ENCODE data around the gene GP5. TPM values are rescaled to one million over a fixed set of nuclear protein-coding genes. Genes with fewer than 3 reads are reported as not detected.
A peak's percentile ranks its signal among the peaks of the same experiment; 100 is the strongest.

Gene GP5
- total and polyA plus RNA-seq, 9 of the 15 experiments (the other 6 are each of a cell fraction or from before 2014, with no cell fraction given) = 0.03 to 0.04 (median 0.04) TPM; not detected in 6

DNA sequence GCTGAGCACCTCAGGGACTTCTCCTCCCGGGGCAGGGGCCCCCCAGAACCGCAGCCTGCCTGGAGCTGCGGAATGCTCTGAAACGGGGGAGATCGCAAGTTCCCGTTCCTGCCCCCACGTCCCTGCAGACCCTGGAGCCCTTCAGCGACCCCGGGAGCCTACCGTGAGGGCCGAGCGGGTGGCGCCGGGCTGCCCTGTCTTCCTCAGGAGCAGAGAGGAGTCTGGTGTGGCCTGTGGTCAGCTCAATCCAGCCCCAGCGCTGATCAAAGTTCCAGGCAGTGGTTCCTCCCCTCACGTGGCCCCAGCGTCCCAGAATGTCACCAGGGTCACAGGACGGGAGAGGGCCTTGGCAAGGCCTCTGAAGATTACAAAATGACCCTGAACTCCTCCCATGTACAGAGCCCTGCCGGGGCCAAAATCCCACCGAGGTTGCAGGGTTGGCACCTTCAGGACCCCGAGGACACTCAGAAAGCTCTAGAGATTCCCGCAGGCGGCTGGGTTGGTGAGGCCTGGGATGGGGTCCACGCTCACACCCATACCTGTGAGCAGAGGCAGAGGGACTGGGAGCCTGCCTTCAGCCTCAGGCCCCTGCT lies 47.9 kb downstream of the GP5 start, which contains the start of gene CPN2:
Gene CPN2, minus strand, starts transcription at position 249 of the 593 bp plus-strand sequence. CDS start 8,626 bp downstream, outside the sequence.
- CTCF ChIA-PET (ENCODE audit: low intra/inter-chr PET ratio) = no interaction called here
- in situ Hi-C loops (cut with MboI) (no loop called here), intact Hi-C loops (cut with micrococcal nuclease) (no loop called here)
- DNase-seq (ENCODE audit: extremely low read depth in 1 of 4, low spot score in 3 of 4) = no peak
- Histone ChIP-seq H3K4me3 (no peak within 1 kb of the TSS), H3K27me3 (ENCODE audit: control insufficient read depth in 2 of 2, insufficient read depth in 2 of 2, low read length in 2 of 2) (peaks cover 5 to 15% of the 10 kb centered on the region in 2 experiments; a peak in 4 of 5 replicates), H3K9me3 (replicated peaks; ENCODE audit: control insufficient read depth, insufficient read depth, low read depth, low read length) (no peaks in the 10 kb centered on the region), H3K9ac (ENCODE audit: insufficient read depth in 1 of 2, low read depth in 2 of 2, low read length in 2 of 2) (peak within 1 kb of the TSS in 1 of 2 experiments; percentile 71; a peak in 2 of 4 replicates), H3K4me1 (replicated peaks in 1 of 2; ENCODE audit: control insufficient read depth in 2 of 2, insufficient read depth in 2 of 2, low read length in 2 of 2) (peaks cover 0 to 11% of the 10 kb centered on the region in 2 experiments; a peak in 2 of 5 replicates), H3K4me2 (ENCODE audit: insufficient read depth, low read length) (no peak within 1 kb of the TSS), H4K20me1 (replicated peaks; ENCODE audit: control insufficient read depth, insufficient read depth, low read length) (0 out of 2 replicates have a peak, but pooled peaks cover 3% of the 10 kb centered on the region), H3K27ac (ENCODE audit: extremely low read depth, low read depth, low read length) (no peak within 1 kb of the TSS), H3K9me1 (ENCODE audit: control insufficient read depth, insufficient read depth, low read length) (no peaks in the 10 kb centered on the region), H3K79me2 (ENCODE audit: control insufficient read depth, insufficient read depth, low read length) (no peaks in the 10 kb centered on the region), H2AFZ (ENCODE audit: low read depth, low read length) (no peak within 1 kb of the TSS), H3K36me3 (ENCODE audit: control insufficient read depth, insufficient read depth, low read length) (no peaks in the 10 kb centered on the region)
- POLR2A ChIA-PET = no interaction called here
- WGBS (ENCODE audit: insufficient coverage, low coverage, missing lambda C conversion rate) = 30% methylated on average over 21 of the region's 24 CpGs
- BruUV-seq (replicated peaks) = no TSS peak
- no peak for ATAC-seq
- no peak for FAIRE-seq
- TF ChIP-seq SLC30A9 (CRISPR knock-in tag; IDR thresholded peaks at IDR 0.05) (no peak), PTRF (tag; IDR thresholded peaks at IDR 0.05) (no peak), HES1 (IDR thresholded peaks at IDR 0.05; ENCODE audit: low read depth) (no peak), ZNF589 (CRISPR knock-in tag; IDR thresholded peaks at IDR 0.05; ENCODE audit: low read depth) (no peak), PRDM10 (IDR thresholded peaks at IDR 0.05; ENCODE audit: partially characterized antibody) (peak; percentile 46), ZNF830 (CRISPR knock-in tag; IDR thresholded peaks at IDR 0.05) (no peak), HINFP (tag; conservative IDR thresholded peaks at IDR 0.05; ENCODE audit: low read depth) (no peak), EP300 (IDR thresholded peaks at IDR 0.05; ENCODE audit: low read length) (no peak), MAFG (tag; conservative IDR thresholded peaks at IDR 0.05) (no peak), CLOCK (CRISPR knock-in tag; IDR thresholded peaks at IDR 0.05; ENCODE audit: borderline replicate concordance) (no peak)
- TF ChIP-seq, protein P1, sequence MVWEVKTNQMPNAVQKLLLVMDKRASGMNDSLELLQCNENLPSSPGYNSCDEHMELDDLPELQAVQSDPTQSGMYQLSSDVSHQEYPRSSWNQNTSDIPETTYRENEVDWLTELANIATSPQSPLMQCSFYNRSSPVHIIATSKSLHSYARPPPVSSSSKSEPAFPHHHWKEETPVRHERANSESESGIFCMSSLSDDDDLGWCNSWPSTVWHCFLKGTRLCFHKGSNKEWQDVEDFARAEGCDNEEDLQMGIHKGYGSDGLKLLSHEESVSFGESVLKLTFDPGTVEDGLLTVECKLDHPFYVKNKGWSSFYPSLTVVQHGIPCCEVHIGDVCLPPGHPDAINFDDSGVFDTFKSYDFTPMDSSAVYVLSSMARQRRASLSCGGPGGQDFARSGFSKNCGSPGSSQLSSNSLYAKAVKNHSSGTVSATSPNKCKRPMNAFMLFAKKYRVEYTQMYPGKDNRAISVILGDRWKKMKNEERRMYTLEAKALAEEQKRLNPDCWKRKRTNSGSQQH (CRISPR knock-in tag; IDR thresholded peaks at IDR 0.05) = no peak

Measured in K562 (cell line).